HepG2 (cell line): ENCODE measurements around the gene FUZ. TPM values are rescaled to one million over a fixed set of nuclear protein-coding genes. Genes with fewer than 3 reads are reported as not detected.
A peak's percentile ranks its signal among the peaks of the same experiment; 100 is the strongest.

Experiments
- GATAD1 ChIP-seq: IDR thresholded peaks from 2 replicates; pipeline ENCODE4 v1.6.1; 2016; ENCODE audit warnings: missing genetic modification reagents, missing compliant biosample characterization
- GMEB2 ChIP-seq: IDR thresholded peaks from 2 replicates; pipeline ENCODE4 v1.6.1; 2016; ENCODE audit warnings: missing biosample characterization, missing genetic modification reagents, low read depth
- PAX8 ChIP-seq: sonication (generic); formaldehyde crosslinking; IDR thresholded peaks from 2 replicates; pipeline ENCODE4 v1.8.0; 2022; ENCODE audit warnings: mild to moderate bottlenecking, missing genetic modification reagents, borderline replicate concordance
- TERF1 ChIP-seq: sonication (generic); formaldehyde crosslinking; IDR thresholded peaks from 2 replicates; pipeline ENCODE4 v1.8.0; 2022; ENCODE audit warnings: mild to moderate bottlenecking, missing genetic modification reagents, moderate library complexity
- ZFX ChIP-seq: sonication (generic); formaldehyde crosslinking; IDR thresholded peaks from 2 replicates; pipeline ENCODE4 v1.4.0; 2020; ENCODE audit warnings: mild to moderate bottlenecking, low read depth, missing genetic modification reagents, moderate library complexity
- ZNF687 ChIP-seq: sonication (generic); formaldehyde crosslinking; IDR thresholded peaks from 2 replicates; pipeline ENCODE4 v1.5.1; 2020; ENCODE audit warnings: mild to moderate bottlenecking, missing genetic modification reagents, moderate library complexity
- polyA plus RNA-seq, 8 experiments: library from polyadenylated mRNA; depleted of rRNA in 3 of 8; stranded (reverse) in 7 of 8; unstranded in 1 of 8; fragments of >200 nt; fragmentation: Illumina TruSeq in 4 of 8; extraction: Trizol in 4 of 8; gene quantifications; 2 replicates each; pipeline versions ENCODE4 v1.2.1 to v1.2.3, GENCODE V29; 2011 to 2016; ENCODE audit warnings: low read depth in 4 of 8, missing spikeins in 1 of 8, mixed read lengths in 1 of 8; ENCODE audit not compliant: insufficient read depth in 1 of 8
- total RNA-seq, 5 experiments: library from RNA; depleted of rRNA; stranded (reverse); fragments of >200 nt; fragmentation: Illumina TruSeq; extraction: Trizol; gene quantifications; 2 replicates each; pipeline ENCODE4 v1.2.3, GENCODE V29; 2016; ENCODE audit warnings: low read depth in 1 of 5
- TF ChIP-seq, protein P1 (sequence below): sonication (generic); formaldehyde crosslinking; IDR thresholded peaks from 2 replicates; pipeline ENCODE4 v1.4.0; 2020; ENCODE audit warnings: mild to moderate bottlenecking, missing genetic modification reagents
- TF ChIP-seq, protein P2 (sequence below): sonication (generic); formaldehyde crosslinking; IDR thresholded peaks from 2 replicates; pipeline ENCODE4 v1.4.0; 2020; ENCODE audit warnings: missing genetic modification reagents
- TF ChIP-seq, protein P3 (sequence below): sonication (generic); formaldehyde crosslinking; IDR thresholded peaks from 2 replicates; pipeline ENCODE4 v1.4.0; 2020; ENCODE audit warnings: missing genetic modification reagents, mild to moderate bottlenecking, borderline replicate concordance
- TF ChIP-seq, protein P4 (sequence below): sonication (generic); formaldehyde crosslinking; IDR thresholded peaks from 2 replicates; pipeline ENCODE4 v1.5.1; 2020; ENCODE audit warnings: mild to moderate bottlenecking, missing genetic modification reagents

Gene FUZ
- total and polyA plus RNA-seq, 2 of the 13 experiments (the other 11 are each of a cell fraction or from before 2014, with no cell fraction given): 0.08 TPM; not detected in 1

- TF ChIP-seq, protein P1, sequence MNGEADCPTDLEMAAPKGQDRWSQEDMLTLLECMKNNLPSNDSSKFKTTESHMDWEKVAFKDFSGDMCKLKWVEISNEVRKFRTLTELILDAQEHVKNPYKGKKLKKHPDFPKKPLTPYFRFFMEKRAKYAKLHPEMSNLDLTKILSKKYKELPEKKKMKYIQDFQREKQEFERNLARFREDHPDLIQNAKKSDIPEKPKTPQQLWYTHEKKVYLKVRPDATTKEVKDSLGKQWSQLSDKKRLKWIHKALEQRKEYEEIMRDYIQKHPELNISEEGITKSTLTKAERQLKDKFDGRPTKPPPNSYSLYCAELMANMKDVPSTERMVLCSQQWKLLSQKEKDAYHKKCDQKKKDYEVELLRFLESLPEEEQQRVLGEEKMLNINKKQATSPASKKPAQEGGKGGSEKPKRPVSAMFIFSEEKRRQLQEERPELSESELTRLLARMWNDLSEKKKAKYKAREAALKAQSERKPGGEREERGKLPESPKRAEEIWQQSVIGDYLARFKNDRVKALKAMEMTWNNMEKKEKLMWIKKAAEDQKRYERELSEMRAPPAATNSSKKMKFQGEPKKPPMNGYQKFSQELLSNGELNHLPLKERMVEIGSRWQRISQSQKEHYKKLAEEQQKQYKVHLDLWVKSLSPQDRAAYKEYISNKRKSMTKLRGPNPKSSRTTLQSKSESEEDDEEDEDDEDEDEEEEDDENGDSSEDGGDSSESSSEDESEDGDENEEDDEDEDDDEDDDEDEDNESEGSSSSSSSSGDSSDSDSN (CRISPR knock-in tag): peak; percentile 48
- TF ChIP-seq, protein P2, sequence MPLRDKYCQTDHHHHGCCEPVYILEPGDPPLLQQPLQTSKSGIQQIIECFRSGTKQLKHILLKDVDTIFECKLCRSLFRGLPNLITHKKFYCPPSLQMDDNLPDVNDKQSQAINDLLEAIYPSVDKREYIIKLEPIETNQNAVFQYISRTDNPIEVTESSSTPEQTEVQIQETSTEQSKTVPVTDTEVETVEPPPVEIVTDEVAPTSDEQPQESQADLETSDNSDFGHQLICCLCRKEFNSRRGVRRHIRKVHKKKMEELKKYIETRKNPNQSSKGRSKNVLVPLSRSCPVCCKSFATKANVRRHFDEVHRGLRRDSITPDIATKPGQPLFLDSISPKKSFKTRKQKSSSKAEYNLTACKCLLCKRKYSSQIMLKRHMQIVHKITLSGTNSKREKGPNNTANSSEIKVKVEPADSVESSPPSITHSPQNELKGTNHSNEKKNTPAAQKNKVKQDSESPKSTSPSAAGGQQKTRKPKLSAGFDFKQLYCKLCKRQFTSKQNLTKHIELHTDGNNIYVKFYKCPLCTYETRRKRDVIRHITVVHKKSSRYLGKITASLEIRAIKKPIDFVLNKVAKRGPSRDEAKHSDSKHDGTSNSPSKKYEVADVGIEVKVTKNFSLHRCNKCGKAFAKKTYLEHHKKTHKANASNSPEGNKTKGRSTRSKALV (CRISPR knock-in tag): no peak
- TF ChIP-seq TERF1 (CRISPR knock-in tag) (no peak), ZNF687 (CRISPR knock-in tag) (peak; percentile 84), GATAD1 (peak; percentile 77), PAX8 (0 out of 2 replicates have a peak, but pooled peaks have one; percentile 6), GMEB2 (CRISPR knock-in tag) (peak; percentile 66; the same call in 1 of the 2 replicates), ZFX (CRISPR knock-in tag) (peak; percentile 82)
- TF ChIP-seq, protein P3, sequence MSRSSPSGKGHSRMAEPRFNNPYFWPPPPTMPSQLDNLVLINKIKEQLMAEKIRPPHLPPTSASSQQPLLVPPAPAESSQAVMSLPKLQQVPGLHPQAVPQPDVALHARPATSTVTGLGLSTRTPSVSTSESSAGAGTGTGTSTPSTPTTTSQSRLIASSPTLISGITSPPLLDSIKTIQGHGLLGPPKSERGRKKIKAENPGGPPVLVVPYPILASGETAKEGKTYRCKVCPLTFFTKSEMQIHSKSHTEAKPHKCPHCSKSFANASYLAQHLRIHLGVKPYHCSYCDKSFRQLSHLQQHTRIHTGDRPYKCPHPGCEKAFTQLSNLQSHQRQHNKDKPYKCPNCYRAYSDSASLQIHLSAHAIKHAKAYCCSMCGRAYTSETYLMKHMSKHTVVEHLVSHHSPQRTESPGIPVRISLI (CRISPR knock-in tag): no peak
- TF ChIP-seq, protein P4, sequence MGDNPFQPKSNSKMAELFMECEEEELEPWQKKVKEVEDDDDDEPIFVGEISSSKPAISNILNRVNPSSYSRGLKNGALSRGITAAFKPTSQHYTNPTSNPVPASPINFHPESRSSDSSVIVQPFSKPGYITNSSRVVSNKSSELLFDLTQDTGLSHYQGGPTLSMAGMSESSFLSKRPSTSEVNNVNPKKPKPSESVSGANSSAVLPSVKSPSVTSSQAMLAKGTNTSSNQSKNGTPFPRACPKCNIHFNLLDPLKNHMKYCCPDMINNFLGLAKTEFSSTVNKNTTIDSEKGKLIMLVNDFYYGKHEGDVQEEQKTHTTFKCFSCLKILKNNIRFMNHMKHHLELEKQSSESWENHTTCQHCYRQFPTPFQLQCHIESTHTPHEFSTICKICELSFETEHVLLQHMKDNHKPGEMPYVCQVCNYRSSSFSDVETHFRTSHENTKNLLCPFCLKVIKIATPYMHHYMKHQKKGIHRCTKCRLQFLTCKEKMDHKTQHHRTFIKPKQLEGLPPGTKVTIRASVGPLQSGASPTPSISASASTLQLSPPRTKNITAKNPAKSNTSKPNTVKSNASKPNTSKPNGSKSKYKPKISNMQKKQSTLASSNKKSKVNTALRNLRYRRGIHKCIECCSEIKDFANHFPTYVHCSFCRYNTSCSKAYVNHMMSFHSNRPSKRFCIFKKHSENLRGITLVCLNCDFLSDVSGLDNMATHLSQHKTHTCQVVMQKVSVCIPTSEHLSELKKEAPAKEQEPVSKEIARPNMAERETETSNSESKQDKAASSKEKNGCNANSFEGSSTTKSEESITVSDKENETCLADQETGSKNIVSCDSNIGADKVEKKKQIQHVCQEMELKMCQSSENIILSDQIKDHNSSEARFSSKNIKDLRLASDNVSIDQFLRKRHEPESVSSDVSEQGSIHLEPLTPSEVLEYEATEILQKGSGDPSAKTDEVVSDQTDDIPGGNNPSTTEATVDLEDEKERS (CRISPR knock-in tag): 0 out of 2 replicates have a peak, but pooled peaks have one; percentile 38
Observed at GRCh38 chr19:49817964-49818648, 5.0 kb upstream of the FUZ start, which contains the start of gene MED25 (continued).
